GM12878 (cell line): ENCODE measurements around the gene LYG1. TPM values are rescaled to one million over a fixed set of nuclear protein-coding genes. Genes with fewer than 3 reads are reported as not detected.
A peak's percentile ranks its signal among the peaks of the same experiment; 100 is the strongest.

Source experiments
- KLF5 ChIP-seq: fragments of 450-650 bp; IDR thresholded peaks from 2 replicates; pipeline ENCODE4 v1.6.1; 2014; ENCODE audit warnings: mild to moderate bottlenecking; ENCODE audit not compliant: partially characterized antibody
- LARP7 ChIP-seq: fragments of 450-650 bp; IDR thresholded peaks from 2 replicates; pipeline ENCODE4 v1.6.1; 2017; ENCODE audit warnings: mild to moderate bottlenecking
- RUNX3 ChIP-seq: IDR thresholded peaks from 2 replicates; pipeline ENCODE4 v1.6.1; 2012; ENCODE audit warnings: low read length, inconsistent platforms
- TCF3 ChIP-seq: IDR thresholded peaks from 2 replicates; pipeline ENCODE4 v1.6.1; 2012; ENCODE audit warnings: low read depth, mild to moderate bottlenecking, low read length, borderline replicate concordance; ENCODE audit not compliant: insufficient read depth
- WRNIP1 ChIP-seq: IDR thresholded peaks from 2 replicates; pipeline ENCODE4 v1.6.1; 2011; ENCODE audit warnings: low read depth, low read length, improper control_type of control experiment, borderline replicate concordance
- polyA plus RNA-seq, 11 experiments: library from polyadenylated mRNA; depleted of rRNA in 4 of 11; unstranded in 6 of 11; stranded (reverse) in 5 of 11; fragments of >200 nt; fragmentation: Nextera tagmentation in 4 of 11; fragmentation: Illumina TruSeq in 1 of 11; extraction: Ambion mirVana in 4 of 11; extraction: Trizol in 1 of 11; gene quantifications; 1 replicate in 1 of 11; 2 replicates in 10 of 11; pipeline versions ENCODE4 v1.2.1 to v1.2.3, GENCODE V29; 2011 to 2016; ENCODE audit warnings: inconsistent platforms in 2 of 11, missing spikeins in 2 of 11, low read depth in 1 of 11
- total RNA-seq, 4 experiments: library from RNA; depleted of rRNA in 3 of 4; stranded (reverse); fragments of >200 nt in 3 of 4; fragmentation: Illumina TruSeq in 1 of 4; extraction: Trizol in 1 of 4; gene quantifications; 2 replicates each; pipeline versions ENCODE4 v1.2.1 to v1.2.3, GENCODE V29; 2013 to 2021
- TF ChIP-seq, protein P1 (sequence below): fragments of 450-650 bp; IDR thresholded peaks from 2 replicates; pipeline ENCODE4 v1.6.1; 2017; ENCODE audit warnings: mild to moderate bottlenecking, moderate library complexity
- TF ChIP-seq, protein P2 (sequence below): fragments of 450-650 bp; conservative IDR thresholded peaks from 2 replicates; pipeline ENCODE4 v1.6.1; 2017; ENCODE audit warnings: mild to moderate bottlenecking, moderate library complexity
- TF ChIP-seq, protein P3 (sequence below): IDR thresholded peaks from 2 replicates; pipeline ENCODE4 v1.6.1; 2011; ENCODE audit warnings: low read depth, low read length, improper control_type of control experiment, borderline replicate concordance

The LYG1 gene
- total and polyA plus RNA-seq, 10 of the 15 experiments (the other 5 are each of a cell fraction or from before 2014, with no cell fraction given): 0.27 to 1.3 (median 0.79) TPM; not detected in 1

GRCh38 chr2:99337113-99338028 is 36.4 kb upstream of the LYG1 start, which contains the start of gene EIF5B (continued):
- TF ChIP-seq, protein P1, sequence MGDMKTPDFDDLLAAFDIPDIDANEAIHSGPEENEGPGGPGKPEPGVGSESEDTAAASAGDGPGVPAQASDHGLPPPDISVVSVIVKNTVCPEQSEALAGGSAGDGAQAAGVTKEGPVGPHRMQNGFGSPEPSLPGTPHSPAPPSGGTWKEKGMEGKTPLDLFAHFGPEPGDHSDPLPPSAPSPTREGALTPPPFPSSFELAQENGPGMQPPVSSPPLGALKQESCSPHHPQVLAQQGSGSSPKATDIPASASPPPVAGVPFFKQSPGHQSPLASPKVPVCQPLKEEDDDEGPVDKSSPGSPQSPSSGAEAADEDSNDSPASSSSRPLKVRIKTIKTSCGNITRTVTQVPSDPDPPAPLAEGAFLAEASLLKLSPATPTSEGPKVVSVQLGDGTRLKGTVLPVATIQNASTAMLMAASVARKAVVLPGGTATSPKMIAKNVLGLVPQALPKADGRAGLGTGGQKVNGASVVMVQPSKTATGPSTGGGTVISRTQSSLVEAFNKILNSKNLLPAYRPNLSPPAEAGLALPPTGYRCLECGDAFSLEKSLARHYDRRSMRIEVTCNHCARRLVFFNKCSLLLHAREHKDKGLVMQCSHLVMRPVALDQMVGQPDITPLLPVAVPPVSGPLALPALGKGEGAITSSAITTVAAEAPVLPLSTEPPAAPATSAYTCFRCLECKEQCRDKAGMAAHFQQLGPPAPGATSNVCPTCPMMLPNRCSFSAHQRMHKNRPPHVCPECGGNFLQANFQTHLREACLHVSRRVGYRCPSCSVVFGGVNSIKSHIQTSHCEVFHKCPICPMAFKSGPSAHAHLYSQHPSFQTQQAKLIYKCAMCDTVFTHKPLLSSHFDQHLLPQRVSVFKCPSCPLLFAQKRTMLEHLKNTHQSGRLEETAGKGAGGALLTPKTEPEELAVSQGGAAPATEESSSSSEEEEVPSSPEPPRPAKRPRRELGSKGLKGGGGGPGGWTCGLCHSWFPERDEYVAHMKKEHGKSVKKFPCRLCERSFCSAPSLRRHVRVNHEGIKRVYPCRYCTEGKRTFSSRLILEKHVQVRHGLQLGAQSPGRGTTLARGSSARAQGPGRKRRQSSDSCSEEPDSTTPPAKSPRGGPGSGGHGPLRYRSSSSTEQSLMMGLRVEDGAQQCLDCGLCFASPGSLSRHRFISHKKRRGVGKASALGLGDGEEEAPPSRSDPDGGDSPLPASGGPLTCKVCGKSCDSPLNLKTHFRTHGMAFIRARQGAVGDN: peak; percentile 32
- TF ChIP-seq LARP7: peak; percentile 72
- 0 out of 2 replicates have a peak, but pooled peaks have one; percentile 91 for TF ChIP-seq WRNIP1
- TF ChIP-seq RUNX3: peak; percentile 60; the same call in 1 of the 2 replicates
- no peak for TF ChIP-seq KLF5
- TF ChIP-seq, protein P2, sequence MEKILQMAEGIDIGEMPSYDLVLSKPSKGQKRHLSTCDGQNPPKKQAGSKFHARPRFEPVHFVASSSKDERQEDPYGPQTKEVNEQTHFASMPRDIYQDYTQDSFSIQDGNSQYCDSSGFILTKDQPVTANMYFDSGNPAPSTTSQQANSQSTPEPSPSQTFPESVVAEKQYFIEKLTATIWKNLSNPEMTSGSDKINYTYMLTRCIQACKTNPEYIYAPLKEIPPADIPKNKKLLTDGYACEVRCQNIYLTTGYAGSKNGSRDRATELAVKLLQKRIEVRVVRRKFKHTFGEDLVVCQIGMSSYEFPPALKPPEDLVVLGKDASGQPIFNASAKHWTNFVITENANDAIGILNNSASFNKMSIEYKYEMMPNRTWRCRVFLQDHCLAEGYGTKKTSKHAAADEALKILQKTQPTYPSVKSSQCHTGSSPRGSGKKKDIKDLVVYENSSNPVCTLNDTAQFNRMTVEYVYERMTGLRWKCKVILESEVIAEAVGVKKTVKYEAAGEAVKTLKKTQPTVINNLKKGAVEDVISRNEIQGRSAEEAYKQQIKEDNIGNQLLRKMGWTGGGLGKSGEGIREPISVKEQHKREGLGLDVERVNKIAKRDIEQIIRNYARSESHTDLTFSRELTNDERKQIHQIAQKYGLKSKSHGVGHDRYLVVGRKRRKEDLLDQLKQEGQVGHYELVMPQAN: peak; percentile 76
- TF ChIP-seq, protein P3, sequence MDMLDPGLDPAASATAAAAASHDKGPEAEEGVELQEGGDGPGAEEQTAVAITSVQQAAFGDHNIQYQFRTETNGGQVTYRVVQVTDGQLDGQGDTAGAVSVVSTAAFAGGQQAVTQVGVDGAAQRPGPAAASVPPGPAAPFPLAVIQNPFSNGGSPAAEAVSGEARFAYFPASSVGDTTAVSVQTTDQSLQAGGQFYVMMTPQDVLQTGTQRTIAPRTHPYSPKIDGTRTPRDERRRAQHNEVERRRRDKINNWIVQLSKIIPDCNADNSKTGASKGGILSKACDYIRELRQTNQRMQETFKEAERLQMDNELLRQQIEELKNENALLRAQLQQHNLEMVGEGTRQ: no peak
- TF ChIP-seq TCF3: peak; percentile 59; the same call in 1 of the 2 replicates
- TF ChIP-seq, all 136 proteins: peak for 57
